PC-3 (cell line): ENCODE data around the gene SLC26A8.
"Not testable (repeated sequence)": the region's sequence is repeated elsewhere in the genome, so short reads cannot be mapped to it uniquely, and the experiment has no call there.

Source experiments
- EZH2 ChIP-seq: fragments of 300-600 bp; sonication (generic); IDR thresholded peaks from one replicate; pipeline ENCODE4 v1.6.1; 2017; ENCODE audit warnings: antibody characterized with exemption, mild to moderate bottlenecking, low read length; ENCODE audit not compliant: unreplicated experiment
- TF ChIP-seq, protein P1 (sequence below): fragments of 300-600 bp; sonication (generic); conservative IDR thresholded peaks from 2 replicates; pipeline ENCODE4 v1.5.1; 2017; ENCODE audit warnings: antibody characterized with exemption, low read depth, mild to moderate bottlenecking, low read length

DNA sequence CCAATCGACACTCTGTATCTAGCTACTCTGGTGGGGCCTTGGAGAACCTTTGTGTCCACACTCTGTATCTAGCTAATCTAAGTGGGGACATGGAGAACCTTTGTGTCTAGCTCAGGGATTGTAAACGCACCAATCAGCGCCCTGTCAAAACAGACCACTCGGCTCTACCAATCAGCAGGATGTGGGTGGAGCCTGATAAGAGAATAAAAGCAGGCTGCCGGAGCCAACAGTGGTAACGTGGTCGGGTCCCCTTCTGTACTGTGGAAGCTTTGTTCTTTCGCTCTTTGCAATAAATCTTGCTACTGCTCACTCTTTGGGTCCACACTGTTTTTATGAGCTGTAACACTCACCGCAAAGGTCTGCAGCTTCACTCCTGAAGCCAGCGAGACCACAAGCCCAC lies 92.6 kb downstream of the SLC26A8 start:
- TF ChIP-seq, protein P1, sequence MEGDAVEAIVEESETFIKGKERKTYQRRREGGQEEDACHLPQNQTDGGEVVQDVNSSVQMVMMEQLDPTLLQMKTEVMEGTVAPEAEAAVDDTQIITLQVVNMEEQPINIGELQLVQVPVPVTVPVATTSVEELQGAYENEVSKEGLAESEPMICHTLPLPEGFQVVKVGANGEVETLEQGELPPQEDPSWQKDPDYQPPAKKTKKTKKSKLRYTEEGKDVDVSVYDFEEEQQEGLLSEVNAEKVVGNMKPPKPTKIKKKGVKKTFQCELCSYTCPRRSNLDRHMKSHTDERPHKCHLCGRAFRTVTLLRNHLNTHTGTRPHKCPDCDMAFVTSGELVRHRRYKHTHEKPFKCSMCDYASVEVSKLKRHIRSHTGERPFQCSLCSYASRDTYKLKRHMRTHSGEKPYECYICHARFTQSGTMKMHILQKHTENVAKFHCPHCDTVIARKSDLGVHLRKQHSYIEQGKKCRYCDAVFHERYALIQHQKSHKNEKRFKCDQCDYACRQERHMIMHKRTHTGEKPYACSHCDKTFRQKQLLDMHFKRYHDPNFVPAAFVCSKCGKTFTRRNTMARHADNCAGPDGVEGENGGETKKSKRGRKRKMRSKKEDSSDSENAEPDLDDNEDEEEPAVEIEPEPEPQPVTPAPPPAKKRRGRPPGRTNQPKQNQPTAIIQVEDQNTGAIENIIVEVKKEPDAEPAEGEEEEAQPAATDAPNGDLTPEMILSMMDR = not testable (repeated sequence)
- not testable (repeated sequence) for TF ChIP-seq EZH2
